HG02642 (cell line): Measurements from ENCODE around the gene C5orf15.

Experiments used
- ATAC-seq: cut with Tn5 transposase; IDR thresholded peaks from one replicate; pipeline ENCODE4 v1.9.1; 2021; ENCODE audit warnings: mild to moderate bottlenecking; ENCODE audit not compliant: unreplicated experiment, poor library complexity

Gene C5orf15

DNA sequence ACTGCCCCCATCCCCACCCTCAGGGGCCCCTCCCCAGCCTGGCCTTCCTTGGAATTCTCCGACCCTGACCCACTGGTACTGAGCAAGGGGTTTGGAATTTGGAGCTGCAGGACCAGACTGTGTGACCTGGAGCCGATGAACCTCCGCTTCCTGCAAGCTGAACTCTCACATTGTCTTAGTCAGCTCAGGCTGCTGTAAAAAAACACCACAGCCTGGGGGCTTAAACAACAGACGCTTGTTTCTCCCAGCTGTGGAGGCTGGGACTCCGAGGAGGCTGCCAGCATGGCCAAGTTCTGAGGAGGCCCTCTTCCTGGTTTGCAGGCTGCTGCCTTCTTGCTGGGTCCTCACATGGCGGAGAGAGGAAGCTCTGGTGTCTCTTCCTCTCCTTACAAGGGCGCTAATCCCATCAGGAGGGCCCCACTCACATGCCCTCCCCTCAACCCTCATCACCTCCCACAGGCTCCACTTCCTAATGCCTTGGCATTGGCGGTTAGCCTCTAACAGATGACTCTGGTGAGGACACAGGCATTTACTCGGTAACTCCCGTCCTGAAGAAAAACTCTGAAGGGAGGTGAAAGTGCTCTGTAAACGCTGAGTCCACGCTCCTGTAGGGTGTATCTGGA is 42.4 kb downstream of the C5orf15 start:
- ATAC-seq = no peak

- no peak for ATAC-seq
These were observed 43.2 kb downstream of the C5orf15 start for GRCh38 chr5:133925269-133925668.

GRCh38 chr5:133924221-133924920 is 44.1 kb downstream of the C5orf15 start:
- no peak for ATAC-seq

GRCh38 chr5:133921979-133922378 is 46.4 kb downstream of the C5orf15 start:
- ATAC-seq = no peak

DNA sequence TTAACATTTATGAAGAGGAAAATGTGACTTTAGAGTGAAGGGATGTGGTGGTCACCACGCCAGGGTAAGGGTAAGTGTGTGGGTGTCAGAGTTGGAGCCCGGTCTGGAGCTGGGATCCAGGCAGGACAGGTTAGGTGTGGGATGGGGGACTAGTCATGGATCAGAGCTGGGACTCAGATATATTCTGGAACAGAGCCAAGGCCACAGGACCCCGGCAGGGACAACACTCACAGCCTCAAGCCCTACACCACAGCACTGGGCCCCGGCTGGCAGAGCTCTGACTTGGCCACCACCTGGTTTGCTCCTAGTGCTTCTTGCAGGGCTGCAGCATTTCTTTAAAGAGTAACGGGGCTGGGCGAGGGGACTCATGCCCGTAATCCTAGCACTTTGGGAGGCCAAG is 47.4 kb downstream of the C5orf15 start:
- ATAC-seq = no peak

DNA sequence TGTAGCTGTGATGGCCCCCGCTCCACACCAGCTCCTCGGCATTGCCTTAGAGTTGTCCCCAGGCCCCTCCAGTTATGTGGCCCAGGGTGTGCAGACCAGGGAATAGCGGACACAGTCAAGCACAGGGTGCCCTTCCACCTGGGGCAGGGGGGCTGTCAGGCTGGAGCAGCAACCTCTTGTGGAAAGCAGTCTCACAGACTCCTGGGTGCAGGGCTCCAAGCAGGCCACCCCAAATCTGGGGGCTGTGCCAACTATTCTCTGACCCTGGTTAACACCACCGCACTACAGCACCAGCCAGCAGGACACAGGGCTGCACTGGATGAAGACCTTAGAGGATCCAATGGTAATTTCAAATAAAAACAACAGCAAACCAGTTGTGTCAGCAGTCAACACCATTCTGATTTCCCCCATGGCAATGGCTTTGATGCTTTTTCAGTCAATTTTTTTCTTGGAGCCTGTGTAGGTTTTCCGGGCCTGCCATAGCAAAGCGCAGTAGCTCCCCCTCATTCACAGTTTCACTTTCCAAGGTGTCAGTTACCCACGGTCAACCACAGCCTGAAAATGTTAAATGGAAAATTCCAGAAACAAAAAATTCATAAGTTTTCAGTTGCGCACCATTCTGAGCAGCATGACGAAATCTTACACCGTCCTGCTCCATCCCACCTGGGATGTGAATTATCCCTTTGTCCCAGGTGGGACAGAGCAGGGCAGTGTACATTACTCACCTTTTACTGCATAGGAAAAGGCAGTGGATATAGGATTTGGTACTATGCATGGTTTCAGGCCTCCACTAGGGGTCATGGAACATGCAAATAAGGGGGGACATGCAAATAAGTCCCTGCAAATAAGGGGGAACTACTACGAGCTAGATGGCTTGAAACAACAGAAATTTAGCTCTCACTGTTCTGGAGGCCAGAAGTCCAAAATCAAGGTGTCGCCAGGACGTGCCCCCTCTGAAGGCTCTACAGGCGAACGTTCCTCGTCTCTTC is 49.0 kb downstream of the C5orf15 start:
- ATAC-seq = no peak

GRCh38 chr5:133918731-133919130 is 49.7 kb downstream of the C5orf15 start:
- no peak for ATAC-seq

DNA sequence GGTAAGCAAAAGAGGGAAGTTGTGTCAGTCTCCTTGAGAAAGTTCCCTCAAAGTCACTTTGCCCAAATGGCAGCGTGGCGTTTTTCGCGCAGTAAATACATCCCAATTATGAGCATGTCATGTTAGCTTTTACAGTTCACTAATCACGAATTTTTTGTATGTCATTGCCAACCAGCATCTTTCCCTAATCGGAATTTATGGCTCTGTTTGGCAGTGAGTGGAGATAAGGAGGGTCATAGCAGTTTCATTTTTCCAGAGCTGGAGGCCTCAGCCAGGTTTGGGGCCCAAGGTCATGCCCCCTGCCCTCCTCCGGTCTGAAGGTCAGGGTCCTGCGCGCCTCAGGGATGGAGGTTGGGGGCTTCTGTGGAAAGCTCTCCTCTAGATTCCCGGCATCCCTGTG is 50.1 kb downstream of the C5orf15 start:
- no peak for ATAC-seq

- ATAC-seq = no peak
These were observed 50.6 kb downstream of the C5orf15 start for GRCh38 chr5:133917785-133918184.

- no peak for ATAC-seq
These were observed 51.5 kb downstream of the C5orf15 start for GRCh38 chr5:133916914-133917313.

GRCh38 chr5:133916479-133916878 is 51.9 kb downstream of the C5orf15 start:
- no peak for ATAC-seq

DNA sequence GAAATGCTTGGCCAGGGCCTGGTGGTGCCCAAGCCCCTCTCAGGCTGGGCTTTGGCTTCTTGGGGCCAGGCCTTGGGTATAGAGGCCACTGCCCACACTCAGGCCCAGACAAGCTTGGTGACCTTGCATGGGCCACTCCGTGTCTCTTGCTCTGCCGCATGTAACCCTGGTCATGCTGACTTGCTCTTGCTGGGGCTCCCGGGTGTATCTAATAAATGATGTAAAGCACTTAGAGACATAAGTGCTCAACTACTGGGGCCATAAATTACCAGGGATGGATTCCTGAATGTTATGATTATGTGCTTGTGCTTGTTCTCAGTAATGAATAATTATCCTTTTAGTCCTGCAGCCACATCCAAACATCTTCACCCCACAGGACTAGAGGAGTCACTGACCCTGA is 54.0 kb downstream of the C5orf15 start:
- ATAC-seq = no peak

DNA sequence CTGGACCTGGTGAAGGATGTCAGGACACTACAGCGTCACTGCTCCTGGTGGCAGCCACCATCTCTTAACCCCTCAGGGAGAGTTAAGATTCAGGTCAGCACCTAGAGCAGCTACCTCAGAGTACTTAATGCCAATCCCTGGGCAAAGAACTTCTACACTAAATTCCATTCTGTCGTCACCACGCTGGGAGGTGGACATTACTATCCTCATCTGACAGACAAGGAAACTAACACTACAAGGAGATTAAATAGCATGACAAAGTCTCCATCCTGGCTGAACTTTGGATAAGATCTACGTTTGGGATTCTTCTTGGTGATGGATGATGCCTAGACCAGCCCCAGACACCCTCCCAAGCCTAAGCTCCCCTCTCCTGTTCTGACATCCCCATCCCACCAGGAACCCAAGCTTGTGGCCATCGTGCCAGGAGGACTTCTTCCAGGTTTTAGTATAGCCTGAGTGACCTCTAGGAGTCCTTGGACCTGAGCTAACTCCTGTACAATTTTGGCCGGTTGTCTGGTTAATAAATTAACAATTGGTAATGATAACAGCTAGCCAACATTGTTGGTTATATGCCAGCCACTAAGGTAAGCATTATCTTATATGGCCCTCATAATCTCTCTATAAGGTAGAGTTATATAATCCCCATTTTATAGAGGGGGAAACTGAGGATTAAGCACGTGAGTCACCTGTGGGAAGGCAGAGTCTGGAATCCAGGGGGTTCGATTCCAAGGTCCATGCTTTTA is 54.8 kb downstream of the C5orf15 start:
- no peak for ATAC-seq

DNA sequence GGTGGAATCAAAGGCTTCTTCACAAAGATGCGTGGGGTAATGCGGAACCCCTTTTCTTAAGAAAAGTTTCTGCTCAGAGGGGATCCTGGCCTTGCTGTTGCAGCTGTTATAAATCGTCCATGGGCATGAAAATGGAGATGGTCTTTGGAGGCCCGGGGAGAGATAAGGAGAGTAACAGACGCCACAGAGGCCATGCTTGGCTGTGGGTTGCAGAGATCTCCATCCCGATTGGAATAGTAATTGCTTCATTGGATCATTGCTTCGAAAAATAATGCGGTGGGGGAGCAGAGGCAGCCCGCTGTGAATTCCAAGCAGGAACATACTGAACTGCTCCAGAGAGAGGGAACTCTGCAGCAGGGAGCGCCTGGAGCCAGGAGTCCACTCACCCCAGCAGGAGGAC is 55.5 kb downstream of the C5orf15 start:
- ATAC-seq = no peak

GRCh38 chr5:133910571-133910970 is 57.9 kb downstream of the C5orf15 start:
- ATAC-seq = no peak

DNA sequence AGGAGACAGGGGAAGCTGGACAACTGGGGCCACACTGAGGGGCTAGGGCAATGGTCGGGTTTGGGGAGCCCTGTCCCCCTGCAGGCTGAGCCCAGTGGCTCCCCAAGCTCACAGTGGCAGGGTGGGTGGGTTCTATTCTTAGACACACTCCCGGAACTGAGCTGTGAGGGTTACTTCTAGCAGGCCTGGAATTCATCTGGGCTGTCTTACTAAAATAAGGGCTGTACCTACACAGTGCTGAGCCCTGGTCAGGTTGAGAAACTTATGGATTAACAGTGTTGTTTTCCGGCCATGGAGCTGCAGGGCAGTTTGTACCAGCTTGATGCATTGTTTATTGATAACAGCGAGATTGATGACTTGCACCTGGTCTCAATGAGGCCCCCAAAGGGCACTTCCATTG is 58.8 kb downstream of the C5orf15 start:
- ATAC-seq = no peak

DNA sequence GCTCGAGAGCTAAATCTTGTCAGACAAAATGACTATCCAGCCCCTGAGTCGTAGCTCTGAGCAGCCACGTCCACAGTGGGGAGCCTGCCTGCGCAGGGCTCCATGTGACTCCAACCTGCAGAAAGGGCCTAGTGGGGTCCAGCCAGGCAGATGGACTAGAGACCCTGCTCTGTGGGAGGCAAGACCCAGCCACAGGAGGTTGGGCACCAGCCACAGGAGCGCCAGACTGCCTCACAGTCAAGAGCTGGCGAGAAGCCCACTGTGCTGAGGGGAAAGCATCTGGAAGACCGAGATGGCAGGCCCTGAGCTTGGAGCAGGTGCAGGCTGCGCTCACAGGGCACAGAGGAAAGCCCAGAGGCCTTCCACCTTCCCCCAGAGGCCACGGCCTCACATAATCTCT is 61.4 kb downstream of the C5orf15 start:
- no peak for ATAC-seq

DNA sequence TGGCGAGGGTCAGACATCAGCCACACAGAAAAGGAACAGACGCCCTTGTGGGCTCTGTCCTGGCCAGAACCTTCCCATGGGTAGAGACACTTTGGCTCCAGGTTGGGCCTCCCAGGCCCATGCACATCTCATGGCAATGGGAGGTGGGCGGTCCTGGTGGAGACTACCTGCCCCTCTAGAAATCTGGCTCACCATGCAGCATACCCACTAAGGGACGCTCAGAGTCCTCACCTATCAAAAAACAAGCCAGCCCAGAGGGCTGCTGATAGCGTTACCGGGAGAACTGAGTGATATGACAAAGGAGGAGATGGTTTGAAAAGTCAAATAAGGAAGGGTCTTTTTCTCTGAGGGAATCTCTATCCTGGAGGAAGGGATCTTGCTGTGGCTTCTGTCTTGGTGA is 62.1 kb downstream of the C5orf15 start:
- ATAC-seq = no peak
